LNCaP clone FGC (cell line): ENCODE results near the gene LENG8.

Source experiments
- DNase-seq: peaks from one replicate; pipeline ENCODE4 v3.0.0-alpha.2; 2011; ENCODE audit warnings: low read depth
- H3K4me3 ChIP-seq: 2 replicates; pipeline ENCODE4 v1.5.1; 2011; ENCODE audit warnings: mild to moderate bottlenecking, low read depth, low read length, control low read depth
- TF ChIP-seq, protein P1 (sequence below): IDR thresholded peaks from 2 replicates; pipeline ENCODE4 v1.5.1; 2012; ENCODE audit warnings: mild to moderate bottlenecking; ENCODE audit not compliant: control insufficient read depth, insufficient read depth; ENCODE audit errors: extremely low read depth

Gene LENG8

DNA sequence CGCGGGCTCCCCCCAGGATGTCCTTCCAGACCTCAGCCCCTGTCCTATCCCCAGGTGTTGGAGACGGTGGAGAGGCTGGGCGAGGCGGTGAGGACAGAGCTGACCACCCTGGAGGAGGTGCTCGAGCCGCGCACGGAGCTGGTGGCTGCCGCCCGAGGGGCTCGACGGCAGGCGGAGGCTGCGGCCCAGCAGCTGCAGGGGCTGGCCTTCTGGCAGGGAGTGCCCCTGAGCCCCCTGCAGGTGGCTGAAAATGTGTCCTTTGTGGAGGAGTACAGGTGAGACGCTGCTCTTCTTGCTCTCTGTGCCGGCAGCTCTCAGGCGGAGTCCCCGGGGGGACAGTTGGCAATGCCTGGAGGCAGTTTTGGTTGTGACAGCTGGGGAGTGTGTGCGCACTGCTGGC is 26.9 kb upstream of the LENG8 start:
- H3K4me3 ChIP-seq, result no peak overlapping the region
- no peak for DNase-seq
- TF ChIP-seq, protein P1, sequence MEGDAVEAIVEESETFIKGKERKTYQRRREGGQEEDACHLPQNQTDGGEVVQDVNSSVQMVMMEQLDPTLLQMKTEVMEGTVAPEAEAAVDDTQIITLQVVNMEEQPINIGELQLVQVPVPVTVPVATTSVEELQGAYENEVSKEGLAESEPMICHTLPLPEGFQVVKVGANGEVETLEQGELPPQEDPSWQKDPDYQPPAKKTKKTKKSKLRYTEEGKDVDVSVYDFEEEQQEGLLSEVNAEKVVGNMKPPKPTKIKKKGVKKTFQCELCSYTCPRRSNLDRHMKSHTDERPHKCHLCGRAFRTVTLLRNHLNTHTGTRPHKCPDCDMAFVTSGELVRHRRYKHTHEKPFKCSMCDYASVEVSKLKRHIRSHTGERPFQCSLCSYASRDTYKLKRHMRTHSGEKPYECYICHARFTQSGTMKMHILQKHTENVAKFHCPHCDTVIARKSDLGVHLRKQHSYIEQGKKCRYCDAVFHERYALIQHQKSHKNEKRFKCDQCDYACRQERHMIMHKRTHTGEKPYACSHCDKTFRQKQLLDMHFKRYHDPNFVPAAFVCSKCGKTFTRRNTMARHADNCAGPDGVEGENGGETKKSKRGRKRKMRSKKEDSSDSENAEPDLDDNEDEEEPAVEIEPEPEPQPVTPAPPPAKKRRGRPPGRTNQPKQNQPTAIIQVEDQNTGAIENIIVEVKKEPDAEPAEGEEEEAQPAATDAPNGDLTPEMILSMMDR, result no peak

DNA sequence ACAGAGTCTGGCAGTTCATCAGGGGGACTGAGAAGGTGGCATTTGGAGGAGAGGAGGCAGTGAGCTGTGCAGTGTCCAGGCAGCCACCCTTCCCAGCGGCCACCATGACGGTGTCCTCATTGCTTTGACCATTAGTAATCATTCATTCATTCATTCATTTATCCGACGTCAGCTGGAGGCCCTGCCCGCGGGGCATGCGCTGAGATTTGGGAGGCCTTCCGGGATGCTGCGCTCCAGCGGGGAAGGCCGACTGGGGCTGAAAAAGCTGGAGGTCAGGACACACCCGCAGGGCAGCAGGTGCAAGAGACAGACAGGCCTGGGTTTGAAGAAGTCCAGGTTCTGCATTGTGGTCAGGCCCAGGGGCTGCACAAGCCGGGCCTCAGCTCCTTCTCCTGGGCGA is 24.8 kb upstream of the LENG8 start:
- TF ChIP-seq, protein P1, result no peak
- DNase-seq, result no peak
- H3K4me3 ChIP-seq, result no peak overlapping the region

DNA sequence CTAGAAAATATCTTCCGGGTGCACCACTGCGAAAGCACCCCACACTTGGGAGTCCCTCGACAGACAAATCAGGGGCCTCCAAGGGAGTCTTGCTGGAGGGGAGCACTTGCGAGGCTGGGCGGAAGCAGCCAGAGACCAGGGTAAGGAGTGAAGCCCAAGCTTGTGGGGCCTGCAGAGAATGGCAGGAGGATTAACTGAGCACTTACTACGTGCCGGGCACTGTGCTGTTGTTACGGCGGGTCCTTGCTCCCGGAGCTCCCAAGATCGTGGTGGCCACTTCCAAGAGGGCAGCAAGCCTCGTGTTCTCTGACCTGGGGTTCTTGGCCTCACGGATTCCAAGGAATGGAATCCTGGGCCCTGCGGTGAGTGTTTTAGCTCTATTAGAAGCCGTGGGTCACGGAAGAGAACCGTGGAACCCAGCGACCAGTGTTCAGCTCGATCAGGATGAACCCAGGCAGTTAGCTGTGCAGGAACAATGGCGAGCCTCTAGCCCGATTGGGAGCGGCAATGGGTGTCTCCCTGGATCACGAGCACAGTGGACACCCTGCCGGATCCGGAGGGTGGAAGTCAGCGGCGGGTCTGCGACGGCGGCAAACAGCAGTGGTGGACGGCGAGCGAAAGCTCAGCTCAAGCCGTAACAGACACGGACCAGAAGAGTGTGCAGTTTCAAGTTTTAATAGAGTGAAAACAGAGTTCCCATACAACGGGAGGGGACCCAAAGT is 24.2 kb upstream of the LENG8 start:
- H3K4me3 ChIP-seq, result no peak overlapping the region
- TF ChIP-seq, protein P1, result no peak
- no peak for DNase-seq

DNA sequence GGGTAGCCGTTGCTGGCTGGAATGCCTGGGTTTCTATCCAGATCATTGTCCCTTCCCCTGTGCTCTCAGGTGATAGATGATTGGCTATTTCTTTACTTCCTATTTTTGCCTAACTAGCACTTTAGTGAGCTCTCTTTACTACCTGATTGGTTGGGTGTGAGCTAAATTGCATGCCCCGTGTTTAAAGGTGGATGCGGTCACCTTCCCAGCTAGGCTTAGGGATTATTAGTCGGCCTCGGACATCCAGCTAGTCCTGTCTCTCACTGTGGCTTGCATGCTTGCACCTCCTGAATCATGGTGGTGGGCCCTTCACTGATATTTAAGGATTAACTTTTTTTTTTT is 23.6 kb upstream of the LENG8 start:
- DNase-seq, result no peak
- H3K4me3 ChIP-seq, result no peak overlapping the region
- TF ChIP-seq, protein P1, result no peak

DNA sequence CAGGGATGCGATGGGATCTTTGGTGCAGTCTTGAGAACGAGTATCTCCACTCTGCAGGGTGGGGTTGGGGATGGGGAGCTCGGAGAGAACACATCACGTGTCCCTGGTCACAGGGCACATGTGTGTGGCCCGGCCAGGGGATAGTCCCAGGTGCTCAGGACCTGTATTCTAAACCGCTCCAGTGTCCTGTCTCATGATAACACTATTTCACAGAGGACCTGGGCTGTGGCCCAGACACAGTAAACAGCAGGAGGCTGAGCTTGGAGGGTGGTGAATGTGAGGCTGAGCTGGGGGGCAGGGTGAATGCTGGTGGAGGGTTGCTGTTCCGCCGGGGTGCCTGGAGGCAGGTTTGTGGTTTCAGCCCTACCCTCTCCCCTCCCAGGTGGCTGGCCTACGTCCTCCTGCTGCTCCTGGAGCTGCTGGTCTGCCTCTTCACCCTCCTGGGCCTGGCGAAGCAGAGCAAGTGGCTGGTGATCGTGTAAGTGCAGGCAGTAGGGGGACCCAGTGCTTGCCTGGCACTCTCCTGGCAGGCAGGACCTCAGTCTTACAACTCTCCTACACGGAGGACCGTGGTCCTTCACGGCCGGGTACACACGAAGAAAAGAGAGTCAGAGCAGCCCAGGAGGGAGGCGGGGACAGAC is 22.6 kb upstream of the LENG8 start:
- no peak for DNase-seq
- TF ChIP-seq, protein P1, result no peak

DNA sequence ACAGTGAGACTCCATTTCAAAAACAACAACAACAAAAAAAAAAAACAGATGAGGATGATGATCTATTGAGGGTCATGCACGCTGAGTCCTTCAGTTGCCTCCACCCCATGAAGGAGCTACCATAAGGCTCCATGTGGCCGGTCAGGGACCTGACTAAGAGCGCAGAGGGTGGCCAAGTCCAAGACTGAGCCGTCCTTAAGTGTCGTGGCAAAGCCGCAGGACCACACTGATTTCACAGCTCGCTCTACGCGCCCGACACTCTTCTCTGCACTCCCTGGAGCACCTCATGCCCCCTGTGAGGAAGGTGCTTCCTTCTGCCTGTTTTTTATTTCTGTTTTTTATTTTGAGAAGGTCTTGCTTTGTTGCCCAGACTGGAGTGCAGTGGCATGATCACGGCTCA is 21.4 kb upstream of the LENG8 start:
- TF ChIP-seq, protein P1, result no peak
- DNase-seq, result no peak
- H3K4me3 ChIP-seq, result no peak overlapping the region

More for the DNA sequence above, 22.6 kb upstream of the LENG8 start:
- no peak overlapping the region for H3K4me3 ChIP-seq
